ENCODE results near the gene LRRC74A. TPM values are rescaled to one million over a fixed set of nuclear protein-coding genes. Genes with fewer than 3 reads are reported as not detected.

LRRC74A gene
- total and polyA plus RNA-seq, 2 experiments from 2014 or later, result not detected

DNA sequence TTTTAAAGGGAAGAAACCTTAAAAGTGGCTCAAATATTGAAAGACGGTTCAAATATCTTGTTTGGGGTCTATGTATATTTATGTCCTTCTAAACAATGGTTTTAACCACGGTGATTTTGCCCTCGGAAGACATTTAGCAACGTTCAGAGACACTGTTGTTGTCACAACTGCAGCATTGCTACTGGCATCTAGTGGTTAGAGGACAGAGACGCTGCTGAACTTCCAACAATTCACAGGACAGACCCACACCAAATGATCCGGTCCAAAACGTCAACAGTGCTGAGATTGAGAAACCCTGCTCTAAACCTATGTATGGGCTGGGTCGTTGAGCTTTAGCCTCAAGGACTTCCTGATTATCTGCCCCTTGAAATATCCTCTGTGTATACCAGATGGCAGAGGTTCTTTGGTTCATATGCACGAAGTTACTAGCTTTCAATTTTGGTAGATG lies 15.2 kb upstream of the LRRC74A start:
- Histone ChIP-seq H3K36me3 (replicated peaks; ENCODE audit: insufficient read depth, low read depth) (no peaks in the 10 kb centered on the region), H4K20me1 (ENCODE audit: insufficient read depth, poor library complexity, severe bottlenecking) (no peaks in the 10 kb centered on the region), H3K4me1 (ENCODE audit: insufficient read depth) (no peaks in the 10 kb centered on the region), H3K9me2 (replicated peaks; ENCODE audit: insufficient read depth) (no peaks in the 10 kb centered on the region), H3K4me3 (no peak overlapping the region), H3K9me3 (ENCODE audit: low read depth) (no peaks in the 10 kb centered on the region), H3K27me3 (no peaks in the 10 kb centered on the region), H3K4me2 (peak overlapping the region; percentile 96), H3K79me2 (peaks cover 24% of the 10 kb centered on the region), H2AFZ (no peak overlapping the region), H3K27ac (peak overlapping the region; percentile 25)
- TF ChIP-seq EZH2 (IDR thresholded peaks at IDR 0.05; ENCODE audit: borderline replicate concordance), result no peak
- no peak for TF ChIP-seq EZH2phosphoT487 (IDR thresholded peaks at IDR 0.05; ENCODE audit: low read depth, severe bottlenecking, unreplicated experiment)
- TF ChIP-seq, protein P1, sequence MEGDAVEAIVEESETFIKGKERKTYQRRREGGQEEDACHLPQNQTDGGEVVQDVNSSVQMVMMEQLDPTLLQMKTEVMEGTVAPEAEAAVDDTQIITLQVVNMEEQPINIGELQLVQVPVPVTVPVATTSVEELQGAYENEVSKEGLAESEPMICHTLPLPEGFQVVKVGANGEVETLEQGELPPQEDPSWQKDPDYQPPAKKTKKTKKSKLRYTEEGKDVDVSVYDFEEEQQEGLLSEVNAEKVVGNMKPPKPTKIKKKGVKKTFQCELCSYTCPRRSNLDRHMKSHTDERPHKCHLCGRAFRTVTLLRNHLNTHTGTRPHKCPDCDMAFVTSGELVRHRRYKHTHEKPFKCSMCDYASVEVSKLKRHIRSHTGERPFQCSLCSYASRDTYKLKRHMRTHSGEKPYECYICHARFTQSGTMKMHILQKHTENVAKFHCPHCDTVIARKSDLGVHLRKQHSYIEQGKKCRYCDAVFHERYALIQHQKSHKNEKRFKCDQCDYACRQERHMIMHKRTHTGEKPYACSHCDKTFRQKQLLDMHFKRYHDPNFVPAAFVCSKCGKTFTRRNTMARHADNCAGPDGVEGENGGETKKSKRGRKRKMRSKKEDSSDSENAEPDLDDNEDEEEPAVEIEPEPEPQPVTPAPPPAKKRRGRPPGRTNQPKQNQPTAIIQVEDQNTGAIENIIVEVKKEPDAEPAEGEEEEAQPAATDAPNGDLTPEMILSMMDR (IDR thresholded peaks at IDR 0.05; ENCODE audit: poor library complexity), result peak; percentile 47
- DNase-seq (ENCODE audit: low spot score), result peak; percentile 44
- 14% methylated on average over 9 of the region's 9 CpGs for WGBS (ENCODE audit: low lambda C conversion rate, missing lambda C conversion rate)

DNA sequence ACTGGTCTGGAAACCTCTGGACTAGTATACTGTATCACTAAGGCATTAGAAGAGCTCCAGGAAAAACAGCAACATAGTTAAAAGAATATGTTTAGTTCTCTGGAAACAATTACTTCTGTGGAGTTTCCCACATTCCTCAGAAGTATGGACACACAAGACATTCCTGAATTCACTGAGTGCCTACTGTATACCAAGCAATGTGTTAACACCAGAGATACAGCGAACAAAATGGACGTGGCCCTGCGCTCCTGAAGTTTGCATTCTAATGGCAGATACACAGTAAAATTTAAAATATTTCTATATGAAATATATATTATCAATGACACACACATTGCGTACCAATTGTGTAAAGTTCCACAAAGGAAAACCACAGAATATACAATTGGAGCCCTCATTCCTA lies 14.6 kb upstream of the LRRC74A start:
- no peaks in the 10 kb centered on the region for H3K9me3 ChIP-seq (ENCODE audit: low read depth)
- 68% methylated on average over 4 of the region's 4 CpGs for WGBS (ENCODE audit: low lambda C conversion rate, missing lambda C conversion rate)

DNA sequence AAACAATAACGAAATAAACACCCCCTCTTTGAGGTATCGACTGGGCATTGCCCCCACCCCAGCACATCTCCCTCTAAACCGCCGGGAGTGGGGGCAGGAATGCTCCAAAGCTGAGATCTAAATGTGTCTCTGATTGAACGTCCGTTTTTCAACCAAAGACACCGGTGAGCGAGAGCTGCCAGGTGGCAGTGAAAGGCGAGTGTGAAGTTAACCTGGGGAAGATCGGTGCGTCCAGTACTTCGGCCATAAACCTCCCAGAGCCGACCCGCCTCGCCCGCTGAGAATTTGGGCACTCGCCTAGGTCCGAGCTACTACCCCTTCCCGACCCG lies 14.2 kb upstream of the LRRC74A start:
- Histone ChIP-seq H3K27me3 (no peaks in the 10 kb centered on the region), H3K4me2 (peak overlapping the region; percentile 96), H3K9me3 (ENCODE audit: low read depth) (no peaks in the 10 kb centered on the region), H3K4me1 (ENCODE audit: insufficient read depth) (no peaks in the 10 kb centered on the region), H3K27ac (peak overlapping the region; percentile 90), H4K20me1 (ENCODE audit: insufficient read depth, poor library complexity, severe bottlenecking) (no peaks in the 10 kb centered on the region), H2AFZ (peak overlapping the region; percentile 88), H3K4me3 (peak overlapping the region; percentile 65), H3K36me3 (replicated peaks; ENCODE audit: insufficient read depth, low read depth) (no peaks in the 10 kb centered on the region), H3K79me2 (peaks cover 24% of the 10 kb centered on the region), H3K9me2 (replicated peaks; ENCODE audit: insufficient read depth) (no peaks in the 10 kb centered on the region)
- DNase-seq (ENCODE audit: low spot score), result no peak
- TF ChIP-seq, protein P1 (IDR thresholded peaks at IDR 0.05; ENCODE audit: poor library complexity), result no peak
- TF ChIP-seq EZH2phosphoT487 (IDR thresholded peaks at IDR 0.05; ENCODE audit: low read depth, severe bottlenecking, unreplicated experiment), result no peak
- no peak for TF ChIP-seq EZH2 (IDR thresholded peaks at IDR 0.05; ENCODE audit: borderline replicate concordance)
- 1% methylated on average over 20 of the region's 20 CpGs for WGBS (ENCODE audit: low lambda C conversion rate, missing lambda C conversion rate)

More for the DNA sequence above, 14.6 kb upstream of the LRRC74A start:
- no peak for DNase-seq (ENCODE audit: low spot score)
- Histone ChIP-seq H3K36me3 (replicated peaks; ENCODE audit: insufficient read depth, low read depth) (no peaks in the 10 kb centered on the region), H3K79me2 (peaks cover 24% of the 10 kb centered on the region), H3K4me2 (peak overlapping the region; percentile 96), H3K4me1 (ENCODE audit: insufficient read depth) (no peaks in the 10 kb centered on the region), H2AFZ (peak overlapping the region; percentile 88), H3K27ac (peak overlapping the region; percentile 90), H3K4me3 (peak overlapping the region; percentile 65), H4K20me1 (ENCODE audit: insufficient read depth, poor library complexity, severe bottlenecking) (no peaks in the 10 kb centered on the region), H3K27me3 (no peaks in the 10 kb centered on the region), H3K9me2 (replicated peaks; ENCODE audit: insufficient read depth) (no peaks in the 10 kb centered on the region)
- TF ChIP-seq EZH2phosphoT487 (IDR thresholded peaks at IDR 0.05; ENCODE audit: low read depth, severe bottlenecking, unreplicated experiment), result no peak
- no peak for TF ChIP-seq EZH2 (IDR thresholded peaks at IDR 0.05; ENCODE audit: borderline replicate concordance)
- TF ChIP-seq, protein P1 (IDR thresholded peaks at IDR 0.05; ENCODE audit: poor library complexity), result no peak
